ENCODE measurements around the gene PTPRU.
A peak's percentile ranks its signal among the peaks of the same experiment; 100 is the strongest.
"Not testable (repeated sequence)": the region's sequence is repeated elsewhere in the genome, so short reads cannot be mapped to it uniquely, and the experiment has no call there.

The PTPRU gene

DNA sequence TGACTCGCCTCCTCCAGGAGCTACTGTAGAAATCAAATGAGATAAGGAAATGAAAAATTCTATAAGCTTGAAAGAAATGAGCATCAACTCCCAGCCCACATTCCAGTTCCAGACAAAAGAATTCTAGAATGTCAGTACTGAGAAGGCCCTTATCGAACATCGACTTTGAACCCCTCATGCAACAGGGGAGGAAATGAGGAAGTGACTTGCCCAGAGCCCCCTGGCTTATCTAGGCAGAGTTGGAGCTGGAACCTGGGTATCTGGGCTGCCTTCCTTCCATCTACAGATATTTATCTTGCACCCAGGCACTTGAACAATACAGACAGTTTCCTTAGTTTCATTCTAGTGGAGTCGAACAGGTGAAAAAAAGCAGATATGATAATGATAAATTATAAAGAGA lies 27.9 kb upstream of the PTPRU start:
- H3K4me3 Mint-ChIP-seq: no peak overlapping the region
- no peaks in the 10 kb centered on the region for H3K27me3 Mint-ChIP-seq
- ATAC-seq (replicated peaks; ENCODE audit: extremely low read depth, poor library complexity, severe bottlenecking) (no peak), DNase-seq (ENCODE audit: low spot score in 2 of 2) (no peak)
- H3K4me1 Mint-ChIP-seq: peaks cover 4% of the 10 kb centered on the region
- no peak overlapping the region for H3K27ac Mint-ChIP-seq (ENCODE audit: low read depth)
- no peaks in the 10 kb centered on the region for H3K9me3 Mint-ChIP-seq
- peaks cover 8% of the 10 kb centered on the region for H3K36me3 Mint-ChIP-seq (ENCODE audit: insufficient read depth)

DNA sequence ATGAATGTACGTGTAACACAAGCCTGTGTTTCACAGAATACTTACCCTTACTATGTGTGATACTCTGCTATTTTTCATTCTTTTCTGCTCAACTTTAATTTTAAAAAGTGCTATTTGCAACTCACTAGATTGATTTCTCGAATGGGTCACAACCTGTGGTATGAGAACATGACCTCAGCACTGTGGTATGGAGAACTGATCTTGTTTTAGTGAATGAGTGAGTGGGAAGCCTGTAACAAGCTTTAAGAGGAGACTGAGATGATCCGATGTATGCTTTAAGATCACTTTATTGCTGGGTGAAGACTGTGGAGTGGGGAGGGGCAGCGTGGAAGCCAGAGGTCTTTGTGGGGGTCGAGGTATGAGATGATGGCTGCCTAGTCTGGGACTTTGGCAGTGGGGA lies 27.1 kb upstream of the PTPRU start:
- no peak overlapping the region for H3K27ac Mint-ChIP-seq (ENCODE audit: low read depth)
- H3K36me3 Mint-ChIP-seq (ENCODE audit: insufficient read depth): peaks cover 8% of the 10 kb centered on the region
- DNase-seq (ENCODE audit: low spot score in 2 of 2) (no peak), ATAC-seq (replicated peaks; ENCODE audit: extremely low read depth, poor library complexity, severe bottlenecking) (no peak)
- H3K27me3 Mint-ChIP-seq: no peaks in the 10 kb centered on the region
- no peaks in the 10 kb centered on the region for H3K9me3 Mint-ChIP-seq
- peaks cover 4% of the 10 kb centered on the region for H3K4me1 Mint-ChIP-seq
- no peak overlapping the region for H3K4me3 Mint-ChIP-seq

DNA sequence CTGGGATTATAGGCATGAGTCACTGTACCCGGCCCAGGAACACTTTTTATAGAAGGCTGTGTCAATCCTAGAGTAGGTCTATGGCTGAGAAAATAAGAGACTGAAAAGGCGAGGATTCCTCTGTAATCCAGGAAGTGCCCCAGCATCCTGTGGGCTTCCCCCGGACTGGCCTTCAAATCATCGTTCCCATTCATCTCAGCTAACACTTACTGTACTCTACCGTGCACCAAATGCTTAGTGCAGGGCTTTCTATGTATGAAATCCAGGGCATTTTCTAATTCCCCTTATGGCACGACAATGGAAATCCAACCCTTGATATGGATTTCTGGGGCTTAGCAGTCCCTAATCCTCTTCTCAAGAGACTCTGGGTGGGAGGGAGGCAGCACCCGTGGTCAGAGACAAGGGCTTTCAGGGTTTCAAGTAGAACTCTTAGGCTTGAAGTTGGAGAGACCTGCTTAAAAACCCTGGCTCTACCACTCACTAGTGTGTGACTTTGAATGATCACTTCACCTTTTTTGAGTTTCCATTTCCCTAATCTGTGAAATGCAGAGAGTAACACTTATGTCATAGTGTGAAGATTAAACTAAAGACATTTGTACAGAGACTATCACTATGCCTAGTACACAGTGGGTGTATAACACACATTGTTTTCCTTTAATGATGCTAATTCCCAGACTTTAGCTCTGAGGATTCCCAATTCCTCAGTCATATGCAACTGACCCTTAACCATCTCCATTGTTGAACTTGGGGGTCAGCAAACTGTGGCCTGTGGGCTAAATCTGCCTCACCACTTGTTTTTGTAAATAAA lies 25.8 kb upstream of the PTPRU start:
- H3K27ac Mint-ChIP-seq (ENCODE audit: low read depth): no peak overlapping the region
- no peak overlapping the region for H3K4me3 Mint-ChIP-seq
- H3K4me1 Mint-ChIP-seq: peaks cover 4% of the 10 kb centered on the region
- no peaks in the 10 kb centered on the region for H3K9me3 Mint-ChIP-seq
- peaks cover 11% of the 10 kb centered on the region for H3K36me3 Mint-ChIP-seq (ENCODE audit: insufficient read depth)
- ATAC-seq (replicated peaks; ENCODE audit: extremely low read depth, poor library complexity, severe bottlenecking): peak; percentile 24
- H3K27me3 Mint-ChIP-seq: no peaks in the 10 kb centered on the region
- no peak for DNase-seq (ENCODE audit: low spot score in 2 of 2)

DNA sequence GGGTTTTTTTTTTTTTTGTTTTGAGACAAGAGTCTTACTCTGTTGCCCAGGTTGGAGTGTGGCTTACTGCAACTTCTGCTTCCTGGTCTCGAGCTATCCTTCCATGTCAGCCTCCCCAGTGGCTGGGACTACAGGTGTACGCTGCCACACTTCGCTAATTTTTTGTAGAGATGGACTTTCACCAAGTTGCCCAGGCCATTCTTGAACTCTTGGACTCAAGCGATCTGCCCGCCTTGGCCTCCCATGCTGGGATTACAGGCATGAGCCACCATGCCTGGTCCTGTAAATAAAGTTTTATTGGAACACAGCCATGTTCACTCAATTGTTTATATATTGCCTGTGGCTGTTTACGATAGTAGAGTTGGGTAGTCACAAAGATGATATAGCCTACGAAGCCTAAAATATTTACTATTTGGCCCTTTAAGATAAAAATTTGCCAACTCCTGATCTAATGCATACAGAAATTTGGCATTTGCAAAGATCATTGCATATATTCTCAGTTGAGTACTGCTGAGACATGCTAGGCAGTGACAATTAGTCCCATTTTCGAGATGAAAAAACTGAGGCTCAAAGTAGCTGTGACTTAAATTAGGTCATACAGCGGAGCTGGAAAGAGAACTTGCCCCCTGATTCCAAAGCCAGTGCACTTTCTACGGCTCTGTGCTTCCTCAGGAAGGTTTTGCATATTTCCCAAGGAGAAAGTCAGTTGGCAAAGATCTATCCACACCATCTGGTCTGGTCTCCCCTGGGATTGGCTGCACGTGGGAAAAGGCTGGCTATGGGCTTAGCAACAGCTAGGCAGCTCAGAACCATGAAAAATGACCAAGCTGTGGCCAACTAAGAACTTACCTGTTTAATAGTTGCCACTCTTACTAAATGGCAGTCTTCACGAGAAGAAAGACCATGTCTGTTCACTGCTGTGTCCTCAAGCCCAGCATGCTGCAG lies 25.0 kb upstream of the PTPRU start:
- peaks cover 9% of the 10 kb centered on the region for H3K36me3 Mint-ChIP-seq (ENCODE audit: insufficient read depth)
- ATAC-seq (replicated peaks; ENCODE audit: extremely low read depth, poor library complexity, severe bottlenecking) (no peak), DNase-seq (ENCODE audit: low spot score in 2 of 2) (no peak)
- H3K27me3 Mint-ChIP-seq: no peaks in the 10 kb centered on the region
- no peaks in the 10 kb centered on the region for H3K9me3 Mint-ChIP-seq
- no peak overlapping the region for H3K4me3 Mint-ChIP-seq
- H3K4me1 Mint-ChIP-seq: peaks cover 4% of the 10 kb centered on the region
- no peak overlapping the region for H3K27ac Mint-ChIP-seq (ENCODE audit: low read depth)

DNA sequence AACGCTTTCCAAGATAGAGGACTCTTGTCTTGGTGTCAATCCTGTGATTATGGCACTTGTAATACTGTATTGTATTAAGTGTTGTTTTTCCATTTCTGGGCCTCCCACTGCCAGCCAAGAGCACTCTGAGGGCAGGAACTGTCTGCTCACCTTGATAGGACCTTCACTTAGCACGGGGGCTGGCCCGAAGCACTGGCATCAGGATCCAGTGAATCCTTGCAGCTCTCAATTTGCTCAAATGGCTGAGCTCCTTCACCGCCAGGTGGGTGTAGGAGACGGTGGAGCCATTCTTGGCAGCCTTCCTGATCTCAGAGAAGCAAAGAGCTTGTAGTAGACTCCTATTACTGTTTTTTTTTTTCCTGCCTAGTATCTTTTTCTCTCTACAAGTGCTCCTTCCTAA lies 23.3 kb upstream of the PTPRU start:
- DNase-seq (ENCODE audit: low spot score in 2 of 2) (no peak), ATAC-seq (replicated peaks; ENCODE audit: extremely low read depth, poor library complexity, severe bottlenecking) (no peak)
- no peak overlapping the region for H3K4me3 Mint-ChIP-seq
- H3K27ac Mint-ChIP-seq (ENCODE audit: low read depth): peak overlapping the region; percentile 36
- peaks cover 4% of the 10 kb centered on the region for H3K4me1 Mint-ChIP-seq
- no peaks in the 10 kb centered on the region for H3K27me3 Mint-ChIP-seq
- H3K36me3 Mint-ChIP-seq (ENCODE audit: insufficient read depth): peaks cover 9% of the 10 kb centered on the region
- no peaks in the 10 kb centered on the region for H3K9me3 Mint-ChIP-seq

DNA sequence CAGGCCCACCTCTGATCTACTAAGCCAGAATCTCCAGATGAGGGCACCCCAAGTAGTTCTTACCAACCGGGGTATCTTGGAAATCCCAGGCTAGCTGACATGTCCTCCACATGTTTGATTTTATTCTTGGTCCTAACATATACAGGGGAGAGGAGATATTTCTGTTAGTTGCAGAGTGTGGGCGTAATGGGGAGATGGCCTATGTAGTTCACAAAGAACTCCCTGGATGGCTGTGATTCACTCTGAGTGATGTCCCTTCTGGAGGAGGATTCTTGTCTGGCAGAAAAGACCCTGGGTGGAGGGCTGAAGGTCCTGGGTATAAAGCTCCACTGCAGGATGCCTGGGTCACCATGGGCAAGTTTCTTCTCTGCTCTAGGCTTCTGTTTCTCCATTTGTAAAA lies 18.7 kb upstream of the PTPRU start:
- no peak overlapping the region for H3K27ac Mint-ChIP-seq (ENCODE audit: low read depth)
- DNase-seq (ENCODE audit: low spot score in 2 of 2) (no peak), ATAC-seq (replicated peaks; ENCODE audit: extremely low read depth, poor library complexity, severe bottlenecking) (no peak)
- H3K4me3 Mint-ChIP-seq: no peak overlapping the region
- no peaks in the 10 kb centered on the region for H3K4me1 Mint-ChIP-seq
- H3K36me3 Mint-ChIP-seq (ENCODE audit: insufficient read depth): peaks cover 8% of the 10 kb centered on the region
- no peaks in the 10 kb centered on the region for H3K9me3 Mint-ChIP-seq
- no peaks in the 10 kb centered on the region for H3K27me3 Mint-ChIP-seq

DNA sequence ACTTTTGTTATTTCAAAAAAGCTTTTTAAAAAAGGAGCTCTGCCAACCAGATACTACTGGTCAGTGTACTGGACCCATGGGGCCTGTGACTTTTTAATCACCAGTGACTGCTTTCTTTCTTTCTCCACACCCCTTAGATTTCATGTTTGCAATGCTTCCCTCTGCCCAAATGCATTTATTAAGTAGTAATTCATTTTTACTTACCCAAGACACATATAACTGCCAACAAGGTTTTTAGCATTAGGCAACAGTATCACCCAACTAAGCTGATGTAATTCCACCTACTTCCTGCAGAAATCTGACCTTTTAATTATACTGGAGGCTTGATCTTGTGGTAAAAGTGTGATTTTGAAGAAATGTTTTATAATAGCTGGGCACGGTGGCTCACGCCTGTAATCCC lies 18.1 kb upstream of the PTPRU start:
- Mint-ChIP-seq H3K36me3 (ENCODE audit: insufficient read depth) (peaks cover 3% of the 10 kb centered on the region), H3K27me3 (no peaks in the 10 kb centered on the region), H3K9me3 (no peaks in the 10 kb centered on the region), H3K4me3 (no peak overlapping the region), H3K4me1 (no peaks in the 10 kb centered on the region), H3K27ac (ENCODE audit: low read depth) (no peak overlapping the region)
- DNase-seq (ENCODE audit: low spot score in 2 of 2) (no peak), ATAC-seq (replicated peaks; ENCODE audit: extremely low read depth, poor library complexity, severe bottlenecking) (no peak)

DNA sequence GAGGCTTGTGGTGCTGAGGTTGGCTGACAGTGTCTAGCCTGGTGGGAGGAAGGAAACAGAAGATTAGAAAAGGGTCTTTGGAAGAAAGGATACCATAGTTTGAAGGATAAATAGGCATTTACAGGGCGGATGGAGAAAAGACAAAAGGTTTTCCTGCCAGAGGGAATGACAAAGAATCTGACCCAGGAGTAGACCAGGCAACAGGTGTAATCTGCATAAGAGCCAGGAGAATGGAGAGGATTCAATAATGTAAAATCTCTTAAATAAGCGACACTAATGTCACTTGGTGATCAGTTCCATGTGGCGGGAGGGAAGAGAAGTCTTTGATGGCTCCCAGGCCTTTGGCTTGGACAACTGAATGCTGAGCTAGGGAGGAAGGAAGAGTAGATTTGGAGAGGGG lies 15.0 kb upstream of the PTPRU start:
- H3K27me3 Mint-ChIP-seq: no peaks in the 10 kb centered on the region
- ATAC-seq (replicated peaks; ENCODE audit: extremely low read depth, poor library complexity, severe bottlenecking): no peak
- no peaks in the 10 kb centered on the region for H3K9me3 Mint-ChIP-seq
- H3K27ac Mint-ChIP-seq (ENCODE audit: low read depth): no peak overlapping the region
- H3K4me1 Mint-ChIP-seq: no peaks in the 10 kb centered on the region
- no peaks in the 10 kb centered on the region for H3K36me3 Mint-ChIP-seq (ENCODE audit: insufficient read depth)
- no peak overlapping the region for H3K4me3 Mint-ChIP-seq
- DNase-seq (ENCODE audit: low spot score in 2 of 2): no peak

DNA sequence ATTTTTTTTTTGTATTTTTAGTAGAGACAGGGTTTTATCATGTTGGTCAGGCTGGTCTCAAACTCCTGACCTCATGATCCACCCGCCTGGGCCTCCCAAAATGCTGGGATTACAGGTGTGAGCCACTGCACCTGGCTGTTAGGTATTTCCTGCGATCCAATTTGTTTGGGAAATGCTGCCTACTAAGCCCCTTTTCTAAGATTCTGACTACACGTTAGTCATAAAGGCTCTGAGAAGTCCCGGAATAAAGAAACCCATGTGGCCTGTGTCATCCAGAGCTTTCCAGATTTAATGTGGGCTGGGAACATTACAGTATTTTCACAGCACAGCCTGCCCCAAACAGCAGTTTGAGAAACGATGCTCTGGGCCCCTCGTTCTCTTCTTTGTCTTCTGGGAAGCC lies 14.1 kb upstream of the PTPRU start:
- H3K4me1 Mint-ChIP-seq; H3K36me3 Mint-ChIP-seq (ENCODE audit: insufficient read depth); H3K27me3 Mint-ChIP-seq; DNase-seq (ENCODE audit: low spot score in 2 of 2); H3K4me3 Mint-ChIP-seq; H3K9me3 Mint-ChIP-seq; H3K27ac Mint-ChIP-seq (ENCODE audit: low read depth); ATAC-seq (replicated peaks; ENCODE audit: extremely low read depth, poor library complexity, severe bottlenecking): not testable (repeated sequence)

DNA sequence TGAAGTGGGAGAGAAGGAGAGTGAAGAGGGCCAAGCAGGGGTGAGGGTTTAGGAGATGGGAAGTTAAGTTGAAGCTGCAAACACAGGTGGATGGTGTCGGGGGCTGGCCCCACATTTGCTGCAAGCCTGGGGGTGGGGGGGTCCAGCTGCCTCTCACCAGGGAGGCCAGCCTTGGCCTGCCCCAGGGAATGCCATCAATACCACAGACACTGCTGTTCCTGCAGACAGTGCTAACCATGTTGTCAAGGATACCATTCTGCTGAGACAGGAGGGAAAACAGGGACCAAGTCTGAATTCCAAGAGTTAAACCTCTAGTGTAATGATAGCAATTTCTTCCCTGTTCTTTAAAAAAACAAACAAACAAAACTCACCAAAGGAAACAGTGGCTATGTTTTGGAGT lies 13.6 kb upstream of the PTPRU start:
- Mint-ChIP-seq H3K27ac (ENCODE audit: low read depth) (no peak overlapping the region), H3K4me1 (no peaks in the 10 kb centered on the region), H3K36me3 (ENCODE audit: insufficient read depth) (no peaks in the 10 kb centered on the region), H3K4me3 (no peak overlapping the region), H3K9me3 (no peaks in the 10 kb centered on the region), H3K27me3 (no peaks in the 10 kb centered on the region)
- DNase-seq (ENCODE audit: low spot score in 2 of 2) (no peak), ATAC-seq (replicated peaks; ENCODE audit: extremely low read depth, poor library complexity, severe bottlenecking) (no peak)

DNA sequence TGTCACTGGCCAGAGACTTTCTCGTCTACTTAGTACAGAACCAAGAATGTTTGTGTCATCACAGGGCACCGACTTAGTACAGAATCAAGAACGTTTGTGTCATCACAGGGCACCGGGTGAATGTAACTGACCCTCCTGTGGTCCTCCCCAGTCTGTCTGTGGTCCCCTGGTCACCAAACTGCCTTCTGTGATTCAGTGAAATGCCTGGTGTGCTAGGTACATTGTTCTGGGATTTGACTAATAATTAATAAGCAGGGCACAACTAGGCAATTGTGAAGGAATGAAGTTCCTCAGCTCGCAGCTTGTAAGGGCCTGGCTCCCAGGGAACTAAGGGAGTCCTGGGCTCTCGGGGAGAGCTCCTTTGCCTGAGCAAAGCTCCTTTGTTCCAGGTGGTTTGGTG lies 12.8 kb upstream of the PTPRU start:
- no peak overlapping the region for H3K4me3 Mint-ChIP-seq
- DNase-seq (ENCODE audit: low spot score in 2 of 2): no peak
- H3K9me3 Mint-ChIP-seq: no peaks in the 10 kb centered on the region
- no peak for ATAC-seq (replicated peaks; ENCODE audit: extremely low read depth, poor library complexity, severe bottlenecking)
- no peaks in the 10 kb centered on the region for H3K4me1 Mint-ChIP-seq
- H3K27ac Mint-ChIP-seq (ENCODE audit: low read depth): no peak overlapping the region
- H3K36me3 Mint-ChIP-seq (ENCODE audit: insufficient read depth): no peaks in the 10 kb centered on the region
- H3K27me3 Mint-ChIP-seq: no peaks in the 10 kb centered on the region

DNA sequence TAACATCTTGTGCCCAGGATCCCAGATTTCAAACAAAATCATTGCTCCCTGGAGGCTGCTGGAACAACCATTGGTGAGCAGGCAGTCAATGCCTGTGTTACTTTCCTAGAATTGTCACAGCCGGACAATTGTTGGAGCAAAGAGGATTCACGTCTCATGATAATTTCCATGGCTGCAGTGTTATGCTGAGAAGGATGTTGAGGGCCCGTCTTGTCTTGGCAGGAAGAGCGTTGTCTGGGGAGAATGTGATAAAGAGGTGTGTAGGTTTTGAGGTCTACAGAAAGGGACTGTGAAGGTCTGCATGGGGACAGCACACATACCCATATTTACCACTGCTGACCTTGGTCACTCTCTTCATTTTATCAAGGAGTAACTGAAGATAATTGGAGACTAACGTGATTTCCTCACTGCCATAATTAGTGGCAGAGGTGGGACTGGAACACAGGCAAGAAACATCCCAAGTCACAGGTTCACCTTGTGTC lies 11.9 kb upstream of the PTPRU start:
- no peaks in the 10 kb centered on the region for H3K27me3 Mint-ChIP-seq
- H3K9me3 Mint-ChIP-seq: no peaks in the 10 kb centered on the region
- no peak overlapping the region for H3K27ac Mint-ChIP-seq (ENCODE audit: low read depth)
- H3K4me1 Mint-ChIP-seq: no peaks in the 10 kb centered on the region
- DNase-seq (ENCODE audit: low spot score in 2 of 2): no peak
- no peak for ATAC-seq (replicated peaks; ENCODE audit: extremely low read depth, poor library complexity, severe bottlenecking)
- H3K4me3 Mint-ChIP-seq: no peak overlapping the region
- H3K36me3 Mint-ChIP-seq (ENCODE audit: insufficient read depth): no peaks in the 10 kb centered on the region

DNA sequence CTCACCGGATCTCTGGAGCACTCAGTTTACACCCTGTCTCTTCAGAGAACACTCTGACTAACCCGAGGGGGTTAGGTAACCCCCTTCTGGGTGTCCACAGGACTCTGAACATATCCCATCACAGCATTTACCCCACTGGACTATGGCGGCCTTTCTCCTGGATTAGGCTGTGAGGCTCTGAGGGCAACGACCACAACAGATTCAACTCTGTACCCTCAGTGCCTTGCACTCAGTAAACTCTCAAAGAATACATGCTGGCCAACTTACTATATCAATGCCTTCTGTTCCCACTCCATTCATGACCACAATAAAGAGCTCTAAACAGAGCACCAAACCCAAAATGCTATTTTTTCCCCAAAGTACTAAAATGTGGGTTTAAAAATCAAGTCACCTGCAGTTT lies 11.0 kb upstream of the PTPRU start:
- Mint-ChIP-seq H3K4me3 (no peak overlapping the region), H3K27me3 (no peaks in the 10 kb centered on the region), H3K4me1 (peaks cover 6% of the 10 kb centered on the region), H3K36me3 (ENCODE audit: insufficient read depth) (no peaks in the 10 kb centered on the region), H3K9me3 (no peaks in the 10 kb centered on the region), H3K27ac (ENCODE audit: low read depth) (no peak overlapping the region)
- DNase-seq (ENCODE audit: low spot score in 2 of 2) (no peak), ATAC-seq (replicated peaks; ENCODE audit: extremely low read depth, poor library complexity, severe bottlenecking) (no peak)
